HPDE6-E6E7 (cell line): ENCODE results near the gene NACC1.
"Not testable (repeated sequence)": the region's sequence is repeated elsewhere in the genome, so short reads cannot be mapped to it uniquely, and the experiment has no call there.

Experiments used
- DNase-seq: peaks from one replicate; pipeline ENCODE4 v3.0.0; 2011; ENCODE audit warnings: missing footprints; ENCODE audit errors: extremely low spot score

NACC1 gene

DNA sequence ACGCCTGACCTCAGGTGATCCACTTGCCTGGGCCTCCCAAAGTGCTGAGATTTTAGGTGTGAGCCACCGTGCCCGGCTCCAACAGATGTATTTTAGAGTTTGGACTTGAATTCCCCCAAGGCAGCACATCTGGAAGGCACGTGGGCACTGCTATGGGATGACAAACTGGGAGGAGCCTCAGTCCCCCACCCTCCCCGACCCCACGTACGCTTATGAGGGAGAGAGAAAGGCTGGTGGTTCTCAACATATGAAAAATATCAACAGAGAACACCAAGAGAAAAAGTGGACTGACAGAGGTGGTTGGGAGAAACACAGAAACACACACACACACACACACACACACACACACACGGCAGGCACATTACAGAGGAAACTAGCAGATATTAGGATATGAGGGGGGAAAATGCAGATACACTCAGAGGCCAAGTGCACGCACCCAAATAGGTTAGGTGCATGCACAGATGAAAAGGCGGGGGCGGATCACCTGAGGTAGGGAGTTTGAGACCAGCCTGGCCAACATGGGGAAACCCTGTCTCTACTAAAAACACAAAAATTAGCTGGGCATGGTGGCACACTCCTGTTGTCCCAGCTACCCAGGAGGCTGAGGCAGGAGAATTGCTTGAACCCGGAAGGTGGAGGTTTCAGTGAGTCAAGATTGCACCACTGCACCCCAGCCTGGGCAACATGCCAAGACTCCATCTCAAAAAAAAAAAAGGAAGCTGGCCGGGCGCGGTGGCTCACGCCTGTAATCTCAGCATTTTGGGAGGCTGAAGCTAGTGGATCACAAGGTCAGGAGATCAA lies 28.9 kb downstream of the NACC1 start:
- no peak for DNase-seq

DNA sequence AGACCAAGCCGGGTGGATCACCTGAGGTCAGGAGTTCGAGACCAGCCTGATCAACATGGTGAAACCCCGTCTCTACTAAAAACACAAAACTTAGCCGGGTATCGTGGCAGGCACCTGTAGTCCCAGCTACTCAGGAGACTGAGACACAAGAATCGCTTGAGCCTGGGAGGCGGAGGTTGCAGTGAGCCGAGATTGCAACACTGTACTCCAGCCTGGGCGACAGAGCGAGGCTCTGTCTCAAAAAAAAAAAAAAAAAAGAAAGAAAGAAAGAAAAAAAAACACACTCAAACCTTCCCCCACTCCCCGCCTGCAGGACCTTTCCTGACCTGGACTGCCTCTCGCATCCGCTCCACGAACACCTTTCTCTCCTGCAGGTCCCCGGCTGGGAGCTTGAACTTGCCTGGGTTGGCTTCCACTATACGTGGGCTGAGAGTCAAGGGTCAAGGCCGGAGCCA lies 31.1 kb downstream of the NACC1 start:
- not testable (repeated sequence) for DNase-seq

DNA sequence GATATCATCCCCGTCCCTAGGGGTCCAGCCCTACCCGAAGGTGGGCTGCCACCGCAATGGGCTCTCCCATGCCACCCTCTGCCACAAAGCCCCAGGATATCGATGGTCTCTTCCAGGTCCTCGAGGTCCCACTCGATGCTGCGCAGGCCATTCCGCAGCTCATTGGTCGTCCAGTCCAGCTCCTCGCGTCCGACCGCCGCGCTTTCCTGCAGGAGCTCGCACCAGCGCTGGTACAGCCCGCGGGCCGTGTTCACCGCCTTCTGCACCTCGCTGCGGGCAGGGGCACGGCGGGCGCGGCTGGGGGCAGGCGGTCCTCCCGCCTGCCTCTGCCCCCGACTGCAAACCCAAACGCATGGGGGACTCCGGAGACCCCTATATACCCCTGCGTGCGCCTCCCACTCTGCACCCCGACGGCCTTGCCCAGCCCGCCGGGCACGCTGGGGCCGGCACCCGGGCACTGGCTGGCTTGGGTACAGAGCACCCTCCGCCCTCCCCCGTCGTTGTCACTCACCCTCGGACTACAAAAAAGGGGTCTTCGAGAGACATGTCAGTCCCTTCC lies 31.6 kb downstream of the NACC1 start:
- DNase-seq, result no peak

DNA sequence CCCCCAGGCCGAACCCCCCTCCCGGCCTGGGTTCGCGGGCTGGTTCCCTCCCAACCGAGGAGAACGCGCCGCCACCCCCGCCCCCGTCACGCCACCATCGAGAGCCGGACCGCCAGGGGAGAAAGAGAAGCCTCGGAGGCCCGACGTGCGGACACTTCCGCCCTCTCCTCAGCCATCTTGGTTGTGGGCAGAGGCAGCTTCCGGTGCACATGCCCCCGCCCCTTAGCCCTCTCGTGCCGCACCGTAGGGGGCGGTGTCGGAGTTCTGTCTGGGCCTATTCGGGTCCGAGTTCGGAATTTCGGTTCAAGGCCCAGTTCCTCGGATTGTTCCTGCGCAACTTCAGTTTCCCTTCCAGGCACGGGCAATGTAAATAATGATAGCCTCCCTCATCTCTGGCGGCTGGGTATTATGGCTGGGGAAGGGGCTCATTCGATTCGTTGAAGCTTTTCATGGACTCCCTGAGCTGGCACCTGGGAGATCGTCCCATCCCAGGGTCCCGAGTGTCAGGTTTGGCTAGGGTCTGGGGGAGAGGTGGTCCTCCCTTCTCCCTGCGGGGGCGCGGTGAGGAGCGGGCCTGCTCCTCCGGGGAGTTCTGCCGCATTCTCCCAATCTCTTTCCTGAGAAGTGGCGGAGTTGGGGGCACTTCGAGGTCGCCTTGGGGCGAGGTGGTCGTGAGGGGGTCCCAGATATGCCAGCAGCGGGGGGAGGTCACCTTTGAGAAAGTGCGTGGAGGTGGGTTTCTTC lies 32.3 kb downstream of the NACC1 start, which contains the start of the genes IER2 and STX10:
TSS of gene IER2 (plus strand) at position 225 of the 744 bp plus-strand sequence. CDS start 2,776 bp downstream, outside the sequence.
TSS of gene STX10 (minus strand) at position 189 of the 744 bp plus-strand sequence. CDS start 202 bp downstream, outside the sequence.
- peak; percentile 84 for DNase-seq

DNA sequence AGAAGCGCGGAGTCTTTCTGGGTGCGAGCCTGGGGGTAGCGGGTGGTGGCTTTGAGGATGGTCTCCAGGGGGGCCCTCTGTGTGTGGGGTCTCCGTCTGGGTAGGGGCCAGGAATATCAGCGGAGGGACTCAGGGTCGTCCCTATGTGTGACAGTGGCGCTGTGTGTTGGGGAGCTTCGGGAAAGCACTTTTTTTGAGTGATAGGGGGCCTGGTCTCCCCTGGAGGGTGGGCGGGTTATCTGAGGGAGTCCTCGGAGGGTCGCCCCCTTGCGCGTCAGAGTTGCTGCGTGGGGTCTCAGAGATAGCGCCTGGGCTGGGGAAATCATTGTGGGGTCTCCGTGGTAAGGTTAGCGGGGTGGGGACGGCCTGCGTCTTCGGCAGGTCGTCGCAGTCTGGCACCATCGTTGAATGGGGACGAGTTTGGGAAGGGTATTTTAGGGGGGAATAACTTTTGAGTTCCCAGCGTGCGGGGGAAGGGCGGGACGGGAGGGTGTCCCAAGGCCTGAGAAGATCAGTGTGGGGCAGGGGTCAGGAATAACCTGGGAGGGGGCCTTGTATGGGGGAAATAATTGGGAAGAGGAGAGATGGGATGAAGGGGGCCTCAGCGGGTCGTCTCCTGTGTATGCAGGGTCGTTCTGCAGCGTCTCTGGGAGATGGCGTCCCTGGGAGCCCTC lies 33.0 kb downstream of the NACC1 start:
- DNase-seq, result no peak

DNA sequence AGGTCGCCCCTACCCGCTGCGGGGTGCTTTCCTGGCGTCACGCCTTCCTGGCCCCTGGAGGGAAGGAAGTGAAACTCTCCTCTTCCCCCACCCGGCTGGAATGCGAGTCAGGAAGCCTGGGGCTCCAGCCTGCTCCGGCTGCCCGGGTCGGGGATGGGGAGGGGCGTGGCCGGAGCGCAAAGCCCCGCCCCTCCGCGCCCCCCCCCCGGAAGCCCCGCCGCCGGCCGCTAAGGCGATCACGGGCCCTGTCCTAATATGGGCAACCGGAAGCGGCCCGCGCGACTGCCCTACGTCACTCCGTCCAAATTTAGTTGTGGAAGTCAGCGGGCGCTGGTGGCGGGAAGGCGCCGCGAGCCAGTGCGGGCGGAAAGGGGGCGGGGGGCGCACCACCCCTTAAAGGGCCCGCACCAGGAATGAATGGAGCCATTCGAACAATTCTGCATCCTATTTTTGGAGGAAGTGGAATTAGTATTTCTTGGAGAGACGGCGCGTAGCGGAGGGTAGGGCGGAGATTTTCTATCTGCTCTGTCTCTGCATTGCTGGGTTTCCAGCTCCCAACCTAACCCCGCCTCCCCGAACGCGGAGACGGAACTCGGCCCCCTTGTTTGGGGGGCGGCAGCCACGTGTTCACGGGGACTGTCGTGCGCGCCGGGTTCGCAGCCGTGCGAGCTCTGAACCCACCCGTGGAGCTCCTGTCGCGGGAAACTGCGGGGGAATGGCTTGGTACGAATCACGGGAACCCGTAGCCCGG lies 33.7 kb downstream of the NACC1 start:
- DNase-seq, result peak; percentile 97

DNA sequence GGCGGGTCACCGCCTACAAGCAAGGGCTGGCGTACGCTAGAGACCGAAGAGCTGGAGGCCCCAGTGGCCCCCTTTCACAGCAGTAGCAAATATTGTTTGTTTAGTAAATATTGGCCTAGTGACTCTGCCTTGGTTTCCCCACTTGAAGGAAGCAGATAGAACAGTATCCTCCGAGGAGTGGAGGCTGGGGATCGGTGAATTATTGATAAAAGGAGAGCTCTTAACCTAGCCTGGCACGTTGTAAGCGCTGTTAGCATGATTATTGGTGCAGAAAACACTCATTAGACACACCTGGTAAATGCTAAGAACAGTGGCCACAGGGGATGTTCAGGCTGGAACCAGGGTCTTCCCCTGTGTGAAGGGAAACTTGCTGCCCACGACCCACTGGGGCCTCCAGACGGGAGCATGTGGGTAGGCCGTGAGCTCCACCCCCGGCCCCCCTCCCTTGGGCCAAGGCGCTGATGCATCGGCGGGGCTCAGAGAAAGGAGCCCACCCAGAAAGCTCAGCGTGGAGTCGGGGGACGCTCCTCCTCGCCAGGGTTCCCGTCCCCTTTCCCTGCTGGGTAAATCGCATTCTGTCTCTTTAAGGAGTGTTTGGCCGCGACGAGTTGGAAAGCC lies 34.4 kb downstream of the NACC1 start:
- DNase-seq, result no peak

DNA sequence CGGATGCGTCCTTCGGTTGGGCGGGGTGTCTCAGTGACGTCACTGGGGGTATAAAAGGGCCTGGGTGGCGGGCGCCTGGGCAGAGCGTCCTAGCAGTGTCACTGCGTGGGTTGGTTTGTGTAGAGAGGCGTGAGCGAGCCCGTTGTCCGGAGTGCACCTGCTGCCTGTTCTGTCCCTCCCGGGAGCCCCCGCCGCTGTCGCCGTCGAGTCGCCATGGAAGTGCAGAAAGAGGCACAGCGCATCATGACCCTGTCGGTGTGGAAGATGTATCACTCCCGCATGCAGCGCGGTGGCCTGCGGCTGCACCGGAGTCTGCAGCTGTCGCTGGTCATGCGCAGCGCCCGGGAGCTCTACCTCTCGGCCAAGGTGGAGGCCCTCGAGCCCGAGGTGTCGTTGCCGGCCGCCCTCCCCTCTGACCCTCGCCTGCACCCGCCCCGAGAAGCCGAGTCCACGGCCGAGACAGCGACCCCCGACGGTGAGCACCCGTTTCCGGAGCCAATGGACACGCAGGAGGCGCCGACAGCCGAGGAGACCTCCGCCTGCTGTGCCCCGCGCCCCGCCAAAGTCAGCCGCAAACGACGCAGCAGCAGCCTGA lies 35.0 kb downstream of the NACC1 start:
- DNase-seq, result peak; percentile 73

DNA sequence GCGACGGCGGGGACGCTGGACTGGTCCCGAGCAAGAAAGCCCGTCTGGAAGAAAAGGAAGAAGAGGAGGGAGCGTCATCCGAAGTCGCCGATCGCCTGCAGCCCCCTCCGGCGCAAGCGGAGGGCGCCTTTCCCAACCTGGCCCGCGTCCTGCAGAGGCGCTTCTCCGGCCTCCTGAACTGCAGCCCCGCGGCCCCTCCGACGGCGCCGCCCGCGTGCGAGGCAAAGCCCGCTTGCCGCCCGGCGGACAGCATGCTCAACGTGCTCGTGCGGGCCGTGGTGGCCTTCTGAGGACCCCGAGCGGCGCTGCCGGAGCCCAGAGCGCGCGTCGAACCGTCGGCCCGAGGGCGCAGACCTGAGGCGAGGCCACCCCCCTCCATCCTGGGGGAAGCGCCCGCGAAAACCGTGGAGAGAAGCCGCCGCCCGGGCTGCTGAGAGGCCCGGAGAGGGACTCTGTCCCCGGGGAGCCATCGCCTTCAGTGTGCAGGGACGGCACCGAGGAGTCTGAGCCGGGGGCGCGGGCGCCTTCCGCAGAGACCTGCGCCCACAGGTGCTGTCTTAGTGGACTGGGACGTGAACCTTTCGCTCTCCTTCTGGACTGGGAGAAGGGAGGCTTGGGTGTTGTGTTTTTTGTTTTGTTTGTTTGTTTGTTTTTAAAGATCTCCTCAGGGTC lies 35.6 kb downstream of the NACC1 start:
- DNase-seq, result no peak

DNA sequence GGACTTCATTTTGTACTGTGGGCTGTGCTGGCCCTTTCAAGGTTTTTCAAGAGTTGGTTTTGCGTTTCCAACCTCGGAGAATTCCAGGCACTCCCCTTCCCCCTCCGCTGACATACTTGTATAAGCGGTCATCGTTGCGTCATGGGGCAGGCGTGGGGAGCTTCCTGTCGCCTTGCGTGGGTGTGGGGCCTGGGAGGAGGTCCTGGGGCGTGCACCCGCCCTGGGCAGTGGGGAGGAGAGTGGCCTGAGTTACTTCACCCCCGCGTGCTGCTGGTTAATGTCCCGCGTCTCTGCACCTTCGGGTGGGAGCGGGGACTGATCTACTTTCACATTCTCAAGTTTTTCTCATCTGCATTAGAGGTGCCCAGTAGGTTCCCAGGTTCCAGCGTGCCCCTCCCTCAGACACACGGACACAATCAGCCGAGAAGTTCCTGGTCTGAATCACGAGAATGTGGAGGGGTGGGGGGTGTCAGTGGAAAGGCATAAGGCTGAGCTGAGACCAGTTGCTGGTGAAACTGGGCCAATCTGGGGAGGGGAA lies 36.2 kb downstream of the NACC1 start:
- no peak for DNase-seq

DNA sequence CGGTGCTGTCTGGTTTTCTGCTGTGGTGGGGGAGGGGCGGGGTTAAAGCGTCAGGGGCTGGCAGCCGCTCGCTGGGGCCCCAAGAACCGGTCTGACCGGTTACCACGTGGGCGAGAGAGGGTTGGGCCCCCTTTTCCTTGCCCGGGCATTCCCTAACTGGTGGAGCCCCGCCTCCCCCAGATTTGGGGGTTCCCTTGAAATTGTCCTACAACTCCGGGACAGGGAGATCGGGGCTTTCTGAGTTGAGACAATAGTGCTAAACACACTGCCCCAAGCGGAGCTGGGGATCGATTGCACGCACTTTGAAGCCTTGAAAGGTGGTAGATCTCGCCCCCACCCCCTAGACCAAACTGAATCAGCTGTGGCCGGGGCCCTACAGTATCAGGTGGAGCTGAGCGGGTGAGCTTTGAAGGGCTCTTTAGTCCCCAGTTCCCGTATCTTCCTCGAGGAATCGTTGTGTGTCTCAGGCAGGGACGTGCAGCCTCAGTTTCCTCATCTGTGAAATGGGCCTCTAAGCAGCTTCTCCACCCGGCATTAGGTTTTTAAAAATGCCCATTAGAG lies 36.9 kb downstream of the NACC1 start:
- no peak for DNase-seq

DNA sequence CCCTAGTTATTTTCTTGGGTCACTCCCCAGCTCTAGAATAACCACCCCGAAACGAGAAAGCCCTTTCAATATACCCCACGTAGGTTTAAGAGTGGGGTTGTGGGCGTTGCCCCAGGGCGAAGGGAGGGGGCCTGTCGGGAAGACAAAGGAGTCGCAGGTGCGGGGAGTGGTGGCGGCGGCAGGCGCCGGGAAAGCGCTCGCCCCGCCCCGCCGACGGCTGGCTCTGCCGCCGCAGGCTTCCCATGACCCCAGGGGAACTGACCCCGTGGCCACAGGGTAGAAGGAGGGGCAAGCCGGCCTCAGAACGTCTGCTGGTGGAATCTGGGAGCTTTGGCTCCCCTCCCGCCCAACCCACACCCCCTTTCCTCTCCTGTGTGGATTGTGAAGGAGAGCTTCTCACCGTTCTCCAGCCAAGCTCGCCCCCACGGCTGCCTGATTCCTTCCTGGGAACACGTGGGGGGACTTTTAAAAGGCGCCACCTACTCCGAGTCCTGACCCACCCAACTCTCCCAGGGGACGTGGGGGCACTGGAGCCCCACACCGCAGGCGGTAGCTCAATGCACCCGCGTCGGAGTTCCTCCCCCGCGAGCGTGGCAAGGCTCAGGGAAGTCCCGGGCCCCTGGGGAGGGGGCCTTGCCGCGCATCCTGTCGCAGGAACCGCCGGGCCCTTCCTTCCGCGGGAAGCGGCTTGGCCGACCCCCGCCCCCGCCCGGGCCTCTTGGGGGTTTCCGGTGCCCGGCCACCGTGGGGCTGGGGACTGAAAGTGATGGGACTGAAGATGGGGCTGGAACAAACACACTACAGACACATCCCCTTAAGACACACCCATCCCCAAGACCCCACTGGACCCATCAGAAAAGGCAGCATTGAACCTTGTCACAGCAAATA lies 37.7 kb downstream of the NACC1 start:
- no peak for DNase-seq

DNA sequence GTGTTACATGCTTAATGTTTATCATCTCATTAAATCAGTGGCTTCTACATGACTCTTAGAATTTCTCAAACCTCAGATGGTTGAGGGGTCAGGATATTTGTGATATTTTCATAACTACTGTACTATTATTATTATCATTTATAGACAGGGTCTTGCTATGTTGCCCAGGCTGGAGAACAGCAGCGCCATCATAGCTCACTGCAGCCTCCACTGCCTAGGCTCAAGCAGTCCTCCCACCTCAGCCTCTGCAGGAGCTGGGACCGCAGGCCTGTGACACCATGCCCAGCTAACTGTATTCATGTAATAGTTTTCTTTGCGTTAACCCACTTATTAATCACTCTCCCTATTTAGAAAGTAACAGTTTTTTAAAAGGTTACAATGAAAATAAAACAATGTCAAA lies 41.6 kb downstream of the NACC1 start:
- no peak for DNase-seq

DNA sequence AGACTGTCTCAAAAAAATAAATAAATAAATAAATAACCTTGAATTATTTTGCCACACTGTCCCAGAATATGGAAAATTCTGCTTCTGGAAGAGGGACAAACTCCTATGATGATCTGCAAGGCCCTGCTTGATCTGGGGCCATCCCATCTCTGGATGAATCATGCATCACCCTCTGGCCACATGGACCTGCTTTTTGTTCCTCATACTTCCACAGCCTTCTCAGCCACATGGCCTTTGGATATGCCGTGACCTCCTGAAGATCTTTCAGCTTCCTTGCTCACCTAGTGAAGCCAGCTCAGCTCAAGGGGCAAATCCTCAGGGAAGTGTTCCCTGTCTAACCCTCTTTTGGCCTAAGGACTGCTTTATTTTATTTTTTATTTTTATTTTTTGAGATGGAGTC lies 42.5 kb downstream of the NACC1 start:
- no peak for DNase-seq

DNA sequence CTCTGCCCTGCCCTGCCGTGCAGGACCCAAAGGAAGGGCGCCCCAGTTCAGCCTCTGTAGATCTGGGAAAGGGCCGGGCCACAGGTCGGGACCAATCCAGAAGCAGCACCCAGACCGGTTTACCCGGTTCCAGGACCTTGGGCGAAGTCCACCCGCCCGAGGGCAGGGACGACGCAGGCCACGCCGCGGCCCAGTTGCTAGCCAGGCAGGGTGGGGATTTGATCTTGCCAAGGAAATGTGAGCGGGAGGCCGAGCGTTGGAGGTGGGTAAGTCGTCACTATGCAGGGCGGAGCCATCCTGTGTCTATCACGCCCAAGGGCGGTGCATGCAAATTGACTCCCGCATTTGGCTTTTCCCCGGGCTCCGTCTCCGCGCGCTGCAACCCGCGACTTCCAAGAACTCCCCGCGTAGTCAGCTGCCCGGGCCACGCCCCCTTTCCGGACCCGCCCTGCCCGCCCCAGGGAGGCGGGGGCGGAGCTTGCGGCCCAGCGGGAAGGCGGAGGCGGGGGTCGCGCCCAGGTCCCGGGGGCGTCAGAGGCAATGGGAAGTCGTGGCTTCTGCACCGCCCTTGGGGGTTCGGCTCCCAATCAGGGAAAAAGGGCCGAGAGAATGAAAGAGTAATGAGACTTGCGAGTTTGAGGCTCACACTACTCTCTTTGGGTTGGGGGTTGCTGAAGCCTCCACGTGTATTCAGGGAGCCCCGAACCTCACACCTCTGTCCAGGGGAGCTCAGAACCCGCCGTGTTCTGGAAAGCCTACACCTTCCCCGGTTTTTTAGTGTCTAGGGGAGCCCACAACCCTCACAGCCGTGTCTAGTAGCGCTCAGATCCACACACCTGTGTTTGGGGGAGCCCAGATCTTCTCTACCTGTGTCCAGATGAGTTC lies 44.9 kb downstream of the NACC1 start:
- DNase-seq, result no peak

DNA sequence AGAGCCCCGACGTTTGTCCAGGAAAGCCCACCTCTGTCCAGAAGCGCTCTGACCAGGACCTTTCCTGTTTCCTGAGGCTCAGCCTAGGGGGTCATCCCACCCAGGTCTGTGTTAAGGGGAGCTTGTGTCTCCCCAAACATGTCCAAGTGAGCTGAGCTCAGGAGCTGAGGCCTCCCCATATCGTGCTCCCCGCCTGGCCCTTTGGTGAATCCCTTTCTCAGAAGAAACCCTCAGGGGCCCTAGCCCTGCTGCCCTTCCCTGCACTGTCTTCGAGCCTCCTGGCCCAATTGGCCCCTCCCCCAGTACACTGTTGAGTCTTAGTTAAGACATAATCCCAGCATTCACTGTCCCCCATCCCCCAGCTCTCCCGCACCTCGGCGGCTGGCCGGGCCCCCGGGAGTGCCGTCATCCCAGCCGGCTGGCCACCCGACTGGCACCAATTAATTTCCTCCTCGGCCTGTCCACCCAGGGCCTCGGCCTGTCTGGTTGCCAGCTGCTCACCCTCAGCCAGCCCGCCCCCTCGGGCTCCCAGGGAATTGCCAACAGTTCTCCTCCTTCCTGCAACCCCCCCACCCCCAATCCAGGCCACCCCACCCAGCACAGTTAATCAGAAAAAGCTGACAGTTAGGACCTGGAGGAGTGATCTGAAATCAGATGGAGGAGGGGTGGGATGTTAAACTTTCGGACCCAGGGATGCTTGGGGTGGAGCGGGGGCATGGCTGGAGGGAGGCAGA lies 45.7 kb downstream of the NACC1 start:
- DNase-seq, result no peak
